Islet precursor cell (in vitro differentiated cells): Measurements from ENCODE around the gene SFT2D3.

Source experiments
- DNase-seq: peaks from one replicate; pipeline ENCODE4 v3.0.0-alpha.2; 2018

SFT2D3 gene

DNA sequence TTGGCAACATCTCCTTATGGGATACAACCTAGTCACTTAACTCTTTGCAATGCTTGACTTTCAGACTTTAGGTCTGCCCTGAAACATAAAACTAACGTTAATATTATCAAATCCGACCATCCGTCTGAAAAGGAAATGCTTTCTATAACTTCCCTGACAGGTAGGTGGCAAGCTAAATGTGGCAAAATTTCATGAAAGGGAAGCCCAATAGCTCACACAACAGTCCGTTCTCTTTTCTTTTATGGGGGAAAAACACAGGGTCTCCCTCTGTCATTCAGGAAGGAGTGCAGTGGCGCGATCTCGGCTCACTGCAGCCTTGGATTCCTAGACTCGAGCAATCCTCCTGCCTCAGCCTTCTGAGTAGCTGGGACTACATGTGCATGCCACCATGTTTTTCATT lies 52.9 kb downstream of the SFT2D3 start:
- no peak for DNase-seq
